K562 (cell line): Measurements from ENCODE around the gene CFDP1. TPM values are rescaled to one million over a fixed set of nuclear protein-coding genes. Genes with fewer than 3 reads are reported as not detected.

ENCODE experiments used
- ATAC-seq: fragments of 200-7000 bp; cut with Tn5 transposase; 3 replicates; pipeline ENCODE4 v1.9.1; 2020; ENCODE audit warnings: moderate library complexity
- BruUV-seq: library from RNA; stranded (reverse); fragments of 400-500 nt; replicated peaks from 2 replicates; lab custom pipeline; 2021; lab: Mats Ljungman, UMichigan
- CTCF ChIA-PET: fragments of 300-600 bp; formaldehyde crosslinking; extraction: SDS; loops from one replicate; lab custom pipeline; 2021; ENCODE audit warnings: low intra/inter-chr PET ratio; lab: Yijun Ruan, JAX
- POLR2A ChIA-PET: fragments of 300-600, 350-650 bp; sonication (Branson Sonifier 250); formaldehyde crosslinking; extraction: SDS; loops from one replicate; lab custom pipeline; 2021; ENCODE audit warnings: antibody characterized with exemption, inconsistent platforms; lab: Yijun Ruan, JAX
- DNase-seq, 4 experiments: peaks; one replicate each; pipeline versions ENCODE4 v3.0.0 to v3.0.0-alpha.2; 2011 to 2018; ENCODE audit warnings: low spot score in 3 of 4, mixed read lengths in 3 of 4; ENCODE audit errors: extremely low read depth in 1 of 4
- FAIRE-seq: peaks from 2 replicates; lab custom pipeline; 2011; peaks lifted over from hg19 to GRCh38; lab: Jason Lieb, UNC
- H2AFZ ChIP-seq: 2 replicates; pipeline ENCODE4 v1.6.0; 2011; ENCODE audit warnings: low read depth, low read length, control low read depth, inconsistent platforms
- H3K27ac ChIP-seq: fragments of 200-600 bp; 3 replicates; pipeline ENCODE4 v1.8.0; 2011; ENCODE audit warnings: low read depth, mild to moderate bottlenecking, control low read depth, inconsistent platforms, low read length, moderate library complexity, mixed read lengths; ENCODE audit errors: extremely low read depth
- H3K27me3 ChIP-seq, 2 experiments: fragments of 300-600 bp in 1 of 2; 2 replicates in 1 of 2; 3 replicates in 1 of 2; pipeline versions ENCODE4 v1.6.0 to v1.8.0; 2011; ENCODE audit warnings: inconsistent platforms in 2 of 2, low read length in 2 of 2, mild to moderate bottlenecking in 1 of 2, mixed read lengths in 1 of 2, moderate library complexity in 1 of 2; ENCODE audit not compliant: control insufficient read depth in 2 of 2, insufficient read depth in 2 of 2
- H3K36me3 ChIP-seq: fragments of 300-600 bp; 3 replicates; pipeline ENCODE4 v1.8.0; 2011; ENCODE audit warnings: mild to moderate bottlenecking, low read length, inconsistent platforms; ENCODE audit not compliant: control insufficient read depth, insufficient read depth
- H3K4me1 ChIP-seq, 2 experiments: fragments of 200-600 bp in 1 of 2; replicated peaks in 1 of 2; 2 replicates in 1 of 2; 3 replicates in 1 of 2; pipeline versions ENCODE4 v1.5.1 to v1.8.0; 2011; ENCODE audit warnings: inconsistent platforms in 2 of 2, low read length in 2 of 2, mild to moderate bottlenecking in 1 of 2, mixed read lengths in 1 of 2, moderate library complexity in 1 of 2; ENCODE audit not compliant: control insufficient read depth in 2 of 2, insufficient read depth in 2 of 2
- H3K4me2 ChIP-seq: 2 replicates; pipeline ENCODE4 v1.6.1; 2011; ENCODE audit warnings: low read length, control low read depth, inconsistent platforms, mixed read lengths; ENCODE audit not compliant: insufficient read depth
- H3K4me3 ChIP-seq: fragments of 200-600 bp; sonication (generic), shearing (Covaris generic); 2 replicates; pipeline ENCODE4 v1.5.1; 2016; ENCODE audit warnings: control low read depth, inconsistent platforms
- H3K79me2 ChIP-seq: fragments of 200-600 bp; 3 replicates; pipeline ENCODE4 v1.8.0; 2011; ENCODE audit warnings: low read length, inconsistent platforms; ENCODE audit not compliant: control insufficient read depth, insufficient read depth
- H3K9ac ChIP-seq, 2 experiments: 2 replicates each; pipeline versions ENCODE4 v1.6.0 to v1.6.1; 2011; ENCODE audit warnings: low read depth in 2 of 2, low read length in 2 of 2, control low read depth in 1 of 2, inconsistent platforms in 1 of 2, mild to moderate bottlenecking in 1 of 2, mixed read lengths in 1 of 2; ENCODE audit not compliant: insufficient read depth in 1 of 2
- H3K9me1 ChIP-seq: one replicate; pipeline ENCODE4 v1.6.0; 2011; ENCODE audit warnings: inconsistent platforms, mild to moderate bottlenecking, low read length, moderate library complexity; ENCODE audit not compliant: control insufficient read depth, insufficient read depth
- H3K9me3 ChIP-seq: replicated peaks from 2 replicates; pipeline ENCODE4 v1.5.1; 2011; ENCODE audit warnings: low read depth, low read length, inconsistent platforms; ENCODE audit not compliant: control insufficient read depth, insufficient read depth
- H4K20me1 ChIP-seq: replicated peaks from 2 replicates; pipeline ENCODE4 v1.6.1; 2011; ENCODE audit warnings: low read length, inconsistent platforms, mixed read lengths; ENCODE audit not compliant: control insufficient read depth, insufficient read depth
- CREB3L1 ChIP-seq: fragments of 450-650 bp; IDR thresholded peaks from 2 replicates; pipeline ENCODE4 v1.6.1; 2014; ENCODE audit warnings: low read depth, mild to moderate bottlenecking, moderate library complexity, borderline replicate concordance
- GTF3C2 ChIP-seq: IDR thresholded peaks from 3 replicates; pipeline ENCODE4 v1.6.1; 2011; ENCODE audit warnings: borderline replicate concordance, mild to moderate bottlenecking, moderate library complexity; ENCODE audit not compliant: insufficient read length; ENCODE audit errors: extremely low read depth
- HDAC1 ChIP-seq, 2 experiments: fragments of 450-650 bp; IDR thresholded peaks; 2 replicates each; pipeline ENCODE4 v1.6.1; 2016 to 2017; ENCODE audit warnings: inconsistent platforms in 1 of 2, mild to moderate bottlenecking in 1 of 2, moderate library complexity in 1 of 2
- HDGF ChIP-seq: fragments of 450-650 bp; IDR thresholded peaks from 2 replicates; pipeline ENCODE4 v1.6.1; 2016
- NR3C1 ChIP-seq: sonication (generic); formaldehyde crosslinking; IDR thresholded peaks from 2 replicates; pipeline ENCODE4 v1.8.1; 2022; ENCODE audit warnings: missing genetic modification reagents
- RBM25 ChIP-seq: fragments of 200-400 bp; formaldehyde crosslinking; IDR thresholded peaks from 2 replicates; pipeline ENCODE4 v1.6.1; 2018; ENCODE audit warnings: low read length, low read depth, moderate library complexity; ENCODE audit not compliant: severe bottlenecking
- THRB ChIP-seq: fragments of 450-650 bp; formaldehyde crosslinking; conservative IDR thresholded peaks from 2 replicates; pipeline ENCODE4 v1.4.0; 2022; ENCODE audit warnings: mild to moderate bottlenecking, missing genetic modification characterization
- ZNF134 ChIP-seq: fragments of 250-450 bp; sonication (Bioruptor Pico); conservative IDR thresholded peaks from 2 replicates; pipeline ENCODE4 v1.4.0; 2020
- ZNF140 ChIP-seq: fragments of 250-450 bp; sonication (Bioruptor Pico); IDR thresholded peaks from 2 replicates; pipeline ENCODE4 v1.8.0; 2021; ENCODE audit warnings: moderate library complexity, mild to moderate bottlenecking, inconsistent platforms
- ZNF224 ChIP-seq: sonication (generic); formaldehyde crosslinking; IDR thresholded peaks from 2 replicates; pipeline ENCODE4 v1.8.0; 2022; ENCODE audit warnings: mild to moderate bottlenecking, missing genetic modification reagents
- WGBS: fragments of 100-300 bp; shearing (Covaris generic); methylation state at CpG from one replicate; pipeline ENCODE4 v1.1.6; 2016; ENCODE audit warnings: low coverage, mixed read lengths; ENCODE audit not compliant: insufficient coverage; ENCODE audit errors: missing lambda C conversion rate; 5-methylcytosine and 5-hydroxymethylcytosine counted together
- in situ Hi-C: fragments of 300-500 bp; cut with MboI; formaldehyde crosslinking; loops from 4 replicates; pipeline ENCODE4 v1.15.0; 2018; ENCODE audit warnings: inconsistent platforms, mixed read lengths
- intact Hi-C: fragments of 100-400 bp; cut with micrococcal nuclease; formaldehyde crosslinking; loops from 2 replicates; pipeline ENCODE4 v1.14.2; 2022
- polyA plus RNA-seq, 8 experiments: library from polyadenylated mRNA; depleted of rRNA in 4 of 8; stranded (reverse) in 5 of 8; unstranded in 3 of 8; fragments of >200 nt; fragmentation: Nextera tagmentation in 2 of 8; fragmentation: Illumina TruSeq in 1 of 8; extraction: Ambion mirVana in 2 of 8; extraction: Trizol in 1 of 8; gene quantifications; 2 replicates each; pipeline versions ENCODE4 v1.2.1 to v1.2.3, GENCODE V29; 2011 to 2014; ENCODE audit warnings: inconsistent platforms in 1 of 8, missing spikeins in 1 of 8
- total RNA-seq, 7 experiments: library from RNA; depleted of rRNA in 6 of 7; stranded (reverse); fragments of >200 nt in 6 of 7; fragmentation: Illumina TruSeq in 2 of 7; extraction: Trizol in 2 of 7; gene quantifications; 2 replicates each; pipeline versions ENCODE4 v1.2.1 to v1.2.3, GENCODE V29; 2011 to 2021; ENCODE audit warnings: low replicate concordance in 1 of 7

The CFDP1 gene
- total and polyA plus RNA-seq, 9 of the 15 experiments (the other 6 are each of a cell fraction or from before 2014, with no cell fraction given), result 31.5 to 78.4 (median 61.7) TPM

- CTCF ChIA-PET, result no interaction called here
- TF ChIP-seq HDGF (no peak), CREB3L1 (no peak), HDAC1 (IDR thresholded peaks at IDR 0.05) (no peak), THRB (CRISPR knock-in tag) (no peak), ZNF140 (no peak), RBM25 (no peak), ZNF134 (no peak), NR3C1 (CRISPR knock-in tag) (no peak), GTF3C2 (no peak), ZNF224 (CRISPR knock-in tag) (no peak)
Measured at GRCh38 chr16:75423723-75424104, 9.6 kb downstream of the CFDP1 start.

More at GRCh38 chr16:75423723-75424104, 9.6 kb downstream of the CFDP1 start:
- Histone ChIP-seq H3K9me3 (no peaks in the 10 kb centered on the region), H4K20me1 (no peaks in the 10 kb centered on the region), H3K4me1 (peaks cover 4 to 8% of the 10 kb centered on the region in 2 experiments; a peak in 4 of 5 replicates), H3K9me1 (no peaks in the 10 kb centered on the region), H3K27ac (no peak overlapping the region), H3K36me3 (peaks cover 4% of the 10 kb centered on the region; the same call in 2 of the 3 replicates), H3K27me3 (no peaks in the 10 kb centered on the region), H3K4me3 (no peak overlapping the region), H3K9ac (no peak overlapping the region), H3K79me2 (peaks cover 80% of the 10 kb centered on the region), H3K4me2 (no peak overlapping the region), H2AFZ (no peak overlapping the region)
- DNase-seq (no peak), FAIRE-seq (no peak), ATAC-seq (no peak)
- 71% methylated on average over 4 of the region's 4 CpGs for WGBS
- no TSS peak for BruUV-seq
- POLR2A ChIA-PET, result interaction anchor here (1.0 kb wide), 1 partner anchor 10 kb away, joined by 3 read pairs; the partner anchor contains the start of gene CFDP1
- in situ Hi-C loops (no loop called here), intact Hi-C loops (loop anchor here (5.0 kb wide), 1 partner anchor 39 kb away; the partner anchor contains the start of gene TMEM170A)
